ENCODE data around the gene ERC1. TPM values are rescaled to one million over a fixed set of nuclear protein-coding genes. Genes with fewer than 3 reads are reported as not detected.

The ERC1 gene
- total and polyA plus RNA-seq, 9 of the 15 experiments (the other 6 are each of a cell fraction or from before 2014, with no cell fraction given), result 0.74 to 11.8 (median 4.8) TPM

DNA sequence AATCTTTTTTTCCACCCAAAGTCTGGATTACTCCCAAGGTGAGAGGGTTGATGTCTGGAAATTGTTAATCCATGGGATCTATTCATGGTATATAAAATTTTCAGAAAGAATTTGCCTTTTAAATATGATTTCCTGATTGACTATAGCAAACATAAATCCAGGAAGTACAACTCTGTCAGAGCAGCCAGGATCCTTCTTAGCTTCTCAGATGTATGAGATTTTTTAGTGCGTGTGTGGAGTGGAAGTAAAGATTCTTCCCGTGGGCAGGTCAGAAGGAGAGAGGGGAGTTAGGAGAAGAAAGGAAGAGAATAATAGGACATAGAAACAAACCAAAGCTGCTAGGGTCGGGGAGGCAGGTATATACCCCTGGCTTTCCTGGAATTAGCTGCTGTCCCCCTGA lies 444.0 kb downstream of the ERC1 start:
- WGBS (ENCODE audit: insufficient coverage, low coverage, missing lambda C conversion rate), result 49% methylated on average over 3 of the region's 3 CpGs
- TF ChIP-seq FOXK2 (conservative IDR thresholded peaks at IDR 0.05 in 1 of 2, IDR thresholded peaks at IDR 0.05 in 1 of 2; ENCODE audit: low read depth in 2 of 2) (no peak), RUNX1 (IDR thresholded peaks at IDR 0.05; ENCODE audit: low read depth) (no peak), SMAD3 (CRISPR knock-in tag; conservative IDR thresholded peaks at IDR 0.05) (no peak), CBFB (CRISPR knock-in tag; IDR thresholded peaks at IDR 0.05) (no peak), ILF3 (IDR thresholded peaks at IDR 0.05; ENCODE audit: borderline replicate concordance) (no peak), PHF8 (IDR thresholded peaks at IDR 0.05; ENCODE audit: borderline replicate concordance, low read length) (no peak), ZSCAN29 (IDR thresholded peaks at IDR 0.05) (no peak), CREB3L1 (IDR thresholded peaks at IDR 0.05; ENCODE audit: borderline replicate concordance, low read depth) (no peak), ZNF124 (CRISPR knock-in tag; IDR thresholded peaks at IDR 0.05) (no peak), ZNF232 (CRISPR knock-in tag; IDR thresholded peaks at IDR 0.05) (no peak), E4F1 (CRISPR knock-in tag; IDR thresholded peaks at IDR 0.05; ENCODE audit: borderline replicate concordance) (no peak), ZNF778 (CRISPR knock-in tag; IDR thresholded peaks at IDR 0.05) (no peak), RBM22 (IDR thresholded peaks at IDR 0.05; ENCODE audit: low read depth, low read length, poor library complexity, severe bottlenecking) (no peak)
- ChIA-PET POLR2A (interaction anchor here (1.0 kb wide), 1 partner anchor 18 kb away, joined by 3 read pairs; no protein-coding TSS in a partner anchor), CTCF (ENCODE audit: low intra/inter-chr PET ratio) (no interaction called here)
- H3K27me3 ChIP-seq (ENCODE audit: control insufficient read depth in 2 of 2, insufficient read depth in 2 of 2, low read length in 2 of 2), result no peaks in the 10 kb centered on the region
- H3K9me1 ChIP-seq (ENCODE audit: control insufficient read depth, insufficient read depth, low read length), result no peaks in the 10 kb centered on the region
- in situ Hi-C loops (cut with MboI), result no loop called here
- DNase-seq (ENCODE audit: extremely low read depth in 1 of 4, low spot score in 3 of 4) (no peak), ATAC-seq (no peak), FAIRE-seq (no peak)
- H4K20me1 ChIP-seq (replicated peaks; ENCODE audit: control insufficient read depth, insufficient read depth, low read length), result no peaks in the 10 kb centered on the region
- intact Hi-C loops (cut with micrococcal nuclease), result no loop called here
- no peak overlapping the region for H3K4me3 ChIP-seq
- no peaks in the 10 kb centered on the region for H3K36me3 ChIP-seq (ENCODE audit: control insufficient read depth, insufficient read depth, low read length)
- no TSS peak for BruUV-seq (replicated peaks)
- H2AFZ ChIP-seq (ENCODE audit: low read depth, low read length), result no peak overlapping the region; the same call in 1 of the 2 replicates
- no peak overlapping the region for H3K27ac ChIP-seq (ENCODE audit: extremely low read depth, low read depth, low read length)
- H3K4me2 ChIP-seq (ENCODE audit: insufficient read depth, low read length), result no peak overlapping the region
- H3K79me2 ChIP-seq (ENCODE audit: control insufficient read depth, insufficient read depth, low read length), result no peaks in the 10 kb centered on the region
- no peak overlapping the region for H3K9ac ChIP-seq (ENCODE audit: insufficient read depth in 1 of 2, low read depth in 2 of 2, low read length in 2 of 2)
- peaks cover 0 to 31% of the 10 kb centered on the region in 2 experiments; a peak in 3 of 5 replicates for H3K4me1 ChIP-seq (replicated peaks in 1 of 2; ENCODE audit: control insufficient read depth in 2 of 2, insufficient read depth in 2 of 2, low read length in 2 of 2)
- H3K9me3 ChIP-seq (replicated peaks; ENCODE audit: control insufficient read depth, insufficient read depth, low read depth, low read length), result no peaks in the 10 kb centered on the region

Data from K562 (cell line).